Neural progenitor cell (in vitro differentiated cells): ENCODE measurements around the gene CYGB. TPM values are rescaled to one million over a fixed set of nuclear protein-coding genes. Genes with fewer than 3 reads are reported as not detected.

Experiments used
- DNase-seq: peaks from one replicate; pipeline ENCODE4 v3.0.0-alpha.2; 2016; ENCODE audit warnings: low spot score
- H2AFZ ChIP-seq: fragments of 200-600 bp; sonication (generic); replicated peaks from 2 replicates; pipeline ENCODE4 v1.6.1; 2016; ENCODE audit warnings: antibody characterized with exemption
- H3F3A ChIP-seq: fragments of 200-600 bp; sonication (generic); 2 replicates; pipeline ENCODE4 v1.6.1; 2016; ENCODE audit warnings: antibody characterized with exemption, low read depth
- H3K27ac ChIP-seq: fragments of 200-600 bp; sonication (generic); 2 replicates; pipeline ENCODE4 v1.5.1; 2016; ENCODE audit warnings: mild to moderate bottlenecking
- H3K27me3 ChIP-seq: fragments of 200-600 bp; sonication (generic); 2 replicates; pipeline ENCODE4 v1.6.1; 2016; ENCODE audit warnings: mild to moderate bottlenecking, moderate library complexity
- H3K36me3 ChIP-seq: fragments of 200-600 bp; sonication (generic); 2 replicates; pipeline ENCODE4 v1.5.1; 2016
- H3K4me1 ChIP-seq: fragments of 200-600 bp; sonication (generic); 2 replicates; pipeline ENCODE4 v1.6.1; 2016; ENCODE audit warnings: mixed run types
- H3K4me2 ChIP-seq: fragments of 200-600 bp; sonication (generic); 2 replicates; pipeline ENCODE4 v1.6.1; 2016
- H3K4me3 ChIP-seq: fragments of 200-600 bp; sonication (generic); 2 replicates; pipeline ENCODE4 v1.5.1; 2016
- H3K79me2 ChIP-seq: fragments of 200-600 bp; sonication (generic); 2 replicates; pipeline ENCODE4 v1.6.1; 2016; ENCODE audit warnings: low read depth
- H3K9ac ChIP-seq: fragments of 200-600 bp; sonication (generic); 2 replicates; pipeline ENCODE4 v1.6.1; 2016
- H3K9me3 ChIP-seq: fragments of 200-600 bp; sonication (generic); 2 replicates; pipeline ENCODE4 v1.5.1; 2016; ENCODE audit warnings: low read depth
- H4K20me1 ChIP-seq: fragments of 200-600 bp; sonication (generic); 2 replicates; pipeline ENCODE4 v1.6.1; 2016; ENCODE audit warnings: low read depth
- H3K27ac Mint-ChIP-seq: 3 replicates; pipeline ENCODE4 v1.8.0; 2021; ENCODE audit warnings: mixed read lengths
- H3K27me3 Mint-ChIP-seq: 2 replicates; pipeline ENCODE4 v1.8.0; 2022; ENCODE audit warnings: low read depth, mild to moderate bottlenecking, inconsistent platforms, moderate library complexity, mixed read lengths; ENCODE audit not compliant: insufficient read depth
- H3K36me3 Mint-ChIP-seq: 3 replicates; pipeline ENCODE4 v1.8.0; 2021; ENCODE audit warnings: mixed read lengths
- H3K4me1 Mint-ChIP-seq: 3 replicates; pipeline ENCODE4 v1.8.0; 2021; ENCODE audit warnings: mixed read lengths
- H3K4me3 Mint-ChIP-seq: 3 replicates; pipeline ENCODE4 v1.8.0; 2021; ENCODE audit warnings: mild to moderate bottlenecking, moderate library complexity, mixed read lengths
- H3K9me3 Mint-ChIP-seq: 3 replicates; pipeline ENCODE4 v1.8.0; 2020; ENCODE audit warnings: mixed read lengths
- CTCF ChIP-seq: fragments of 200-600 bp; sonication (generic); IDR thresholded peaks from 2 replicates; pipeline ENCODE4 v1.5.1; 2017; ENCODE audit warnings: antibody characterized with exemption, mild to moderate bottlenecking
- EZH2 ChIP-seq: fragments of 200-600 bp; sonication (generic); IDR thresholded peaks from 2 replicates; pipeline ENCODE4 v1.6.1; 2017; ENCODE audit warnings: antibody characterized with exemption, mild to moderate bottlenecking, moderate library complexity
- EZH2phosphoT487 ChIP-seq: fragments of 200-600 bp; sonication (generic); IDR thresholded peaks from 2 replicates; pipeline ENCODE4 v1.6.1; 2017; ENCODE audit warnings: antibody characterized with exemption
- total RNA-seq: library from RNA; depleted of rRNA; stranded (reverse); fragments of >200 nt; gene quantifications from 2 replicates; pipeline ENCODE4 v1.2.3, GENCODE V29; 2015; ENCODE audit warnings: low replicate concordance

The CYGB gene
- total RNA-seq, 1 donor from 2014 or later, result not detected

GRCh38 chr17:76581515-76581914 is 44.0 kb upstream of the CYGB start:
- no peak overlapping the region for H3K27ac Mint-ChIP-seq
- H3K27me3 Mint-ChIP-seq, result peaks cover 39% of the 10 kb centered on the region
- Histone ChIP-seq H3K4me2 (peak overlapping the region; percentile 49), H3K4me3 (no peak overlapping the region), H3K9me3 (no peaks in the 10 kb centered on the region), H3K27ac (no peak overlapping the region), H3K9ac (no peak overlapping the region), H3K27me3 (peaks cover 89% of the 10 kb centered on the region), H3K4me1 (peaks cover 26% of the 10 kb centered on the region), H4K20me1 (peaks cover 25% of the 10 kb centered on the region), H3K36me3 (no peaks in the 10 kb centered on the region), H3K79me2 (no peaks in the 10 kb centered on the region), H3F3A (peaks cover 15% of the 10 kb centered on the region), H2AFZ (no peak overlapping the region)
- no peak overlapping the region for H3K4me3 Mint-ChIP-seq
- no peaks in the 10 kb centered on the region for H3K36me3 Mint-ChIP-seq
- no peak for DNase-seq
- TF ChIP-seq EZH2phosphoT487 (no peak), EZH2 (no peak), CTCF (no peak)
- peaks cover 11% of the 10 kb centered on the region for H3K4me1 Mint-ChIP-seq
- peaks cover 2% of the 10 kb centered on the region for H3K9me3 Mint-ChIP-seq

- TF ChIP-seq EZH2phosphoT487, result no peak
- TF ChIP-seq EZH2, result no peak
- no peak for TF ChIP-seq CTCF
- Mint-ChIP-seq H3K27me3 (peaks cover 29% of the 10 kb centered on the region), H3K4me3 (no peak overlapping the region)
These were observed 41.8 kb upstream of the CYGB start for GRCh38 chr17:76579281-76579680.

GRCh38 chr17:76578376-76578775 is 40.9 kb upstream of the CYGB start:
- H3K36me3 ChIP-seq, result no peaks in the 10 kb centered on the region
- TF ChIP-seq CTCF (no peak), EZH2 (no peak), EZH2phosphoT487 (no peak)
- Mint-ChIP-seq H3K4me3 (no peak overlapping the region), H3K9me3 (no peaks in the 10 kb centered on the region), H3K27me3 (peaks cover 20% of the 10 kb centered on the region), H3K4me1 (peaks cover 6% of the 10 kb centered on the region), H3K27ac (no peak overlapping the region), H3K36me3 (no peaks in the 10 kb centered on the region)
- no peaks in the 10 kb centered on the region for H3K79me2 ChIP-seq
- H3K27ac ChIP-seq, result no peak overlapping the region
- peaks cover 12% of the 10 kb centered on the region for H3K4me1 ChIP-seq
- no peak overlapping the region for H3K4me3 ChIP-seq
- peaks cover 57% of the 10 kb centered on the region for H3K27me3 ChIP-seq
- H3K9me3 ChIP-seq, result no peaks in the 10 kb centered on the region
- no peak overlapping the region for H3K9ac ChIP-seq
- H4K20me1 ChIP-seq, result peaks cover 6% of the 10 kb centered on the region
- no peak overlapping the region for H3K4me2 ChIP-seq
- no peak for DNase-seq
- no peak overlapping the region for H2AFZ ChIP-seq
- H3F3A ChIP-seq, result no peaks in the 10 kb centered on the region

More at GRCh38 chr17:76579281-76579680, 41.8 kb upstream of the CYGB start:
- Mint-ChIP-seq H3K36me3 (no peaks in the 10 kb centered on the region), H3K27ac (no peak overlapping the region), H3K4me1 (peaks cover 9% of the 10 kb centered on the region), H3K9me3 (peaks cover 2% of the 10 kb centered on the region)
- H3K9ac ChIP-seq, result no peak overlapping the region
- peaks cover 66% of the 10 kb centered on the region for H3K27me3 ChIP-seq
- no peaks in the 10 kb centered on the region for H3K9me3 ChIP-seq
- peaks cover 10% of the 10 kb centered on the region for H4K20me1 ChIP-seq
- no peak overlapping the region for H3K27ac ChIP-seq
- no peak overlapping the region for H3K4me3 ChIP-seq
- H3K4me1 ChIP-seq, result peaks cover 12% of the 10 kb centered on the region
- H3K36me3 ChIP-seq, result no peaks in the 10 kb centered on the region
- no peak overlapping the region for H3K4me2 ChIP-seq
- no peaks in the 10 kb centered on the region for H3K79me2 ChIP-seq
- DNase-seq, result no peak
- H3F3A ChIP-seq, result peaks cover 4% of the 10 kb centered on the region
- no peak overlapping the region for H2AFZ ChIP-seq
